GM12878 (cell line): Measurements from ENCODE around the gene PROC. TPM values are rescaled to one million over a fixed set of nuclear protein-coding genes. Genes with fewer than 3 reads are reported as not detected.

Source experiments
- ATAC-seq: fragments of 200-7000 bp; cut with Tn5 transposase; 3 replicates; pipeline ENCODE4 v1.9.1; 2020; ENCODE audit warnings: mild to moderate bottlenecking, moderate library complexity
- BruUV-seq: library from RNA; stranded (reverse); fragments of 400-500 nt; replicated peaks from 2 replicates; lab custom pipeline; 2021; lab: Mats Ljungman, UMichigan
- CTCF ChIA-PET: fragments of 300-600 bp; sonication (Branson Sonifier 250); formaldehyde crosslinking; extraction: SDS; loops from one replicate; lab custom pipeline; 2021; ENCODE audit warnings: inconsistent platforms; lab: Yijun Ruan, JAX
- POLR2A ChIA-PET: fragments of 350-600 bp; formaldehyde crosslinking; extraction: SDS; loops from one replicate; lab custom pipeline; 2021; ENCODE audit warnings: inconsistent platforms; lab: Charles Lee
- RAD21 ChIA-PET: fragments of 300-600 bp; sonication (Branson Sonifier 250); formaldehyde crosslinking; loops from one replicate; lab custom pipeline; 2023; ENCODE audit warnings: antibody characterized with exemption; ENCODE audit not compliant: unreplicated experiment; lab: Charles Lee
- SMC1A ChIA-PET: fragments of 300-600 bp; sonication (Branson Sonifier 250); formaldehyde crosslinking; loops from one replicate; lab custom pipeline; 2023; ENCODE audit not compliant: unreplicated experiment, uncharacterized antibody; lab: Charles Lee
- DNase-seq: peaks from one replicate; pipeline ENCODE4 v3.0.0-alpha.2; 2011; ENCODE audit warnings: low read depth, low spot score
- FAIRE-seq: peaks from 3 replicates; lab custom pipeline; 2011; peaks lifted over from hg19 to GRCh38; lab: Jason Lieb, UNC
- H2AFZ ChIP-seq: 2 replicates; pipeline ENCODE4 v1.6.0; 2011; ENCODE audit warnings: low read depth, low read length, control low read depth; ENCODE audit not compliant: control insufficient read depth
- H3K27ac ChIP-seq: 2 replicates; pipeline ENCODE4 v1.5.1; 2011; ENCODE audit warnings: control low read depth; ENCODE audit not compliant: control insufficient read depth, insufficient read depth
- H3K27me3 ChIP-seq, 2 experiments: replicated peaks in 1 of 2; 2 replicates each; pipeline versions ENCODE4 v1.6.0 to v1.6.1; 2011; ENCODE audit warnings: low read length in 1 of 2; ENCODE audit not compliant: control insufficient read depth in 2 of 2, insufficient read depth in 2 of 2
- H3K36me3 ChIP-seq, 2 experiments: 2 replicates each; pipeline ENCODE4 v1.5.1; 2011; ENCODE audit warnings: low read length in 1 of 2; ENCODE audit not compliant: control insufficient read depth in 2 of 2, insufficient read depth in 2 of 2
- H3K4me1 ChIP-seq: 2 replicates; pipeline ENCODE4 v1.6.1; 2011; ENCODE audit warnings: mild to moderate bottlenecking, low read length, moderate library complexity, mixed read lengths; ENCODE audit not compliant: control insufficient read depth, insufficient read depth
- H3K4me2 ChIP-seq: 2 replicates; pipeline ENCODE4 v1.6.0; 2011; ENCODE audit warnings: control low read depth; ENCODE audit not compliant: control insufficient read depth, insufficient read depth
- H3K4me3 ChIP-seq: fragments of 200-600 bp; sonication (generic); 2 replicates; pipeline ENCODE4 v1.5.1; 2016
- H3K79me2 ChIP-seq: 2 replicates; pipeline ENCODE4 v1.6.0; 2011; ENCODE audit warnings: low read length; ENCODE audit not compliant: control insufficient read depth, insufficient read depth
- H3K9ac ChIP-seq: 2 replicates; pipeline ENCODE4 v1.8.0; 2011; ENCODE audit warnings: low read length, control low read depth, mixed read lengths; ENCODE audit not compliant: control insufficient read depth, insufficient read depth
- H3K9me3 ChIP-seq: replicated peaks from 3 replicates; pipeline ENCODE4 v1.5.1; 2011; ENCODE audit warnings: mild to moderate bottlenecking, low read length; ENCODE audit not compliant: control insufficient read depth, insufficient read depth
- H4K20me1 ChIP-seq: 2 replicates; pipeline ENCODE4 v1.6.0; 2011; ENCODE audit not compliant: control insufficient read depth, insufficient read depth
- CHD1 ChIP-seq: IDR thresholded peaks from 2 replicates; pipeline ENCODE4 v1.6.1; 2012; ENCODE audit warnings: low read depth, low read length, improper control_type of control experiment
- E2F8 ChIP-seq: fragments of 450-650 bp; IDR thresholded peaks from 2 replicates; pipeline ENCODE4 v1.6.1; 2018; ENCODE audit warnings: mild to moderate bottlenecking, low read depth, moderate library complexity; ENCODE audit not compliant: partially characterized antibody
- NR2F1 ChIP-seq: fragments of 450-650 bp; conservative IDR thresholded peaks from 2 replicates; pipeline ENCODE4 v1.6.1; 2017; ENCODE audit warnings: mild to moderate bottlenecking
- POLR2AphosphoS2 ChIP-seq: IDR thresholded peaks from 2 replicates; pipeline ENCODE4 v1.6.1; 2011; ENCODE audit warnings: low read depth, mild to moderate bottlenecking, low read length, improper control_type of control experiment, moderate library complexity
- POLR2AphosphoS5 ChIP-seq: IDR thresholded peaks from 2 replicates; pipeline ENCODE4 v1.6.1; 2011; ENCODE audit warnings: mild to moderate bottlenecking, low read length, inconsistent platforms
- RAD51 ChIP-seq: fragments of 450-650 bp; IDR thresholded peaks from 2 replicates; pipeline ENCODE4 v1.6.1; 2016; ENCODE audit warnings: moderate library complexity, mild to moderate bottlenecking, inconsistent platforms
- SIX5 ChIP-seq: IDR thresholded peaks from 2 replicates; pipeline ENCODE4 v1.6.1; 2011; ENCODE audit warnings: mild to moderate bottlenecking, low read depth, low read length, moderate library complexity; ENCODE audit not compliant: severe bottlenecking
- WGBS: methylation state at CpG from one replicate; pipeline ENCODE4 v1.1.6; 2016; ENCODE audit warnings: low lambda C conversion rate; ENCODE audit not compliant: insufficient replicate concordance, insufficient coverage; ENCODE audit errors: missing lambda C conversion rate; 5-methylcytosine and 5-hydroxymethylcytosine counted together
- in situ Hi-C: fragments of 300-500 bp; cut with MboI; formaldehyde crosslinking; loops from 9 replicates; pipeline ENCODE4 v1.14.3; 2018; ENCODE audit warnings: mixed read lengths
- intact Hi-C: fragments of 100-400 bp; cut with micrococcal nuclease; formaldehyde crosslinking; loops from one replicate; pipeline ENCODE4 v1.14.2; 2022; ENCODE audit not compliant: unreplicated experiment
- polyA plus RNA-seq, 11 experiments: library from polyadenylated mRNA; depleted of rRNA in 4 of 11; unstranded in 6 of 11; stranded (reverse) in 5 of 11; fragments of >200 nt; fragmentation: Nextera tagmentation in 4 of 11; fragmentation: Illumina TruSeq in 1 of 11; extraction: Ambion mirVana in 4 of 11; extraction: Trizol in 1 of 11; gene quantifications; 1 replicate in 1 of 11; 2 replicates in 10 of 11; pipeline versions ENCODE4 v1.2.1 to v1.2.3, GENCODE V29; 2011 to 2016; ENCODE audit warnings: inconsistent platforms in 2 of 11, missing spikeins in 2 of 11, low read depth in 1 of 11
- total RNA-seq, 4 experiments: library from RNA; depleted of rRNA in 3 of 4; stranded (reverse); fragments of >200 nt in 3 of 4; fragmentation: Illumina TruSeq in 1 of 4; extraction: Trizol in 1 of 4; gene quantifications; 2 replicates each; pipeline versions ENCODE4 v1.2.1 to v1.2.3, GENCODE V29; 2013 to 2021
- TF ChIP-seq, protein P1 (sequence below): IDR thresholded peaks from 2 replicates; pipeline ENCODE4 v1.6.1; 2011; ENCODE audit warnings: low read depth, low read length, improper control_type of control experiment, borderline replicate concordance
- TF ChIP-seq, protein P2 (sequence below): fragments of 150-350 bp; IDR thresholded peaks from 2 replicates; pipeline ENCODE4 v1.6.1; 2016; ENCODE audit warnings: low read depth, low read length

Gene PROC
- total and polyA plus RNA-seq, 10 of the 15 experiments (the other 5 are each of a cell fraction or from before 2014, with no cell fraction given) = not detected

DNA sequence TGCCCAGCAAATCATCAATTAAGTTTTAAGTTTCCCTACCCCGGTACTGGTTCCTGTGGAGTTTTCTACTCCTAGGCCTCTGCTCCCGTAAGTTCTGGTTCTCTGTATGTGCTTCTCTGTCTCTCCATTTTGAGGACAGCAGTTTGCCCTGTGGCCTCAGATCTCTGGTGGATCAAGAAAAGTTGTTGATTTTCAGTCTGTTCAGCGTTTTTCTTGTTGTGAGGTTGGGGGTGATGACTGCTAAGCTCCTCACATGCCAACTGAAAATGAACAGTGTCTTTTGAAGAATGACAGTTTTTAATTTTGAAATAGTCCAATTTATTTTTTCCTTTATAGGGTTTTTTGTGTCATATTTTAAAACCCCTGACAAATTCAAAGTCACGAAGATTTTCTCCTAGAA is 31.7 kb downstream of the PROC start:
- CTCF ChIA-PET = interaction anchor here (1.3 kb wide), 1 partner anchor 13 kb away, joined by 4 read pairs; no protein-coding TSS in a partner anchor
- Histone ChIP-seq H3K27ac (no peak overlapping the region), H3K9me3 (no peaks in the 10 kb centered on the region), H3K36me3 (no peaks in the 10 kb centered on the region), H3K27me3 (no peaks in the 10 kb centered on the region), H4K20me1 (no peaks in the 10 kb centered on the region), H3K4me1 (no peaks in the 10 kb centered on the region), H3K79me2 (no peaks in the 10 kb centered on the region), H3K4me3 (no peak overlapping the region), H3K4me2 (no peak overlapping the region), H3K9ac (no peak overlapping the region), H2AFZ (no peak overlapping the region)
- POLR2A ChIA-PET = no interaction called here
- BruUV-seq = no TSS peak
- FAIRE-seq (no peak), DNase-seq (no peak), ATAC-seq (no peak)
- RAD21 ChIA-PET = no interaction called here
- SMC1A ChIA-PET = interaction anchor here (0.7 to 0.9 kb wide), 2 partner anchors 26 to 253 kb away, joined by 3 to 4 read pairs; no protein-coding TSS in a partner anchor
- WGBS = 86% methylated on average over 4 of the region's 4 CpGs
- in situ Hi-C loops = no loop called here
- TF ChIP-seq NR2F1 (no peak), POLR2AphosphoS5 (no peak), CHD1 (no peak), E2F8 (no peak), SIX5 (no peak), RAD51 (no peak), POLR2AphosphoS2 (no peak)
- TF ChIP-seq, protein P1, sequence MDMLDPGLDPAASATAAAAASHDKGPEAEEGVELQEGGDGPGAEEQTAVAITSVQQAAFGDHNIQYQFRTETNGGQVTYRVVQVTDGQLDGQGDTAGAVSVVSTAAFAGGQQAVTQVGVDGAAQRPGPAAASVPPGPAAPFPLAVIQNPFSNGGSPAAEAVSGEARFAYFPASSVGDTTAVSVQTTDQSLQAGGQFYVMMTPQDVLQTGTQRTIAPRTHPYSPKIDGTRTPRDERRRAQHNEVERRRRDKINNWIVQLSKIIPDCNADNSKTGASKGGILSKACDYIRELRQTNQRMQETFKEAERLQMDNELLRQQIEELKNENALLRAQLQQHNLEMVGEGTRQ = no peak
- TF ChIP-seq, protein P2, sequence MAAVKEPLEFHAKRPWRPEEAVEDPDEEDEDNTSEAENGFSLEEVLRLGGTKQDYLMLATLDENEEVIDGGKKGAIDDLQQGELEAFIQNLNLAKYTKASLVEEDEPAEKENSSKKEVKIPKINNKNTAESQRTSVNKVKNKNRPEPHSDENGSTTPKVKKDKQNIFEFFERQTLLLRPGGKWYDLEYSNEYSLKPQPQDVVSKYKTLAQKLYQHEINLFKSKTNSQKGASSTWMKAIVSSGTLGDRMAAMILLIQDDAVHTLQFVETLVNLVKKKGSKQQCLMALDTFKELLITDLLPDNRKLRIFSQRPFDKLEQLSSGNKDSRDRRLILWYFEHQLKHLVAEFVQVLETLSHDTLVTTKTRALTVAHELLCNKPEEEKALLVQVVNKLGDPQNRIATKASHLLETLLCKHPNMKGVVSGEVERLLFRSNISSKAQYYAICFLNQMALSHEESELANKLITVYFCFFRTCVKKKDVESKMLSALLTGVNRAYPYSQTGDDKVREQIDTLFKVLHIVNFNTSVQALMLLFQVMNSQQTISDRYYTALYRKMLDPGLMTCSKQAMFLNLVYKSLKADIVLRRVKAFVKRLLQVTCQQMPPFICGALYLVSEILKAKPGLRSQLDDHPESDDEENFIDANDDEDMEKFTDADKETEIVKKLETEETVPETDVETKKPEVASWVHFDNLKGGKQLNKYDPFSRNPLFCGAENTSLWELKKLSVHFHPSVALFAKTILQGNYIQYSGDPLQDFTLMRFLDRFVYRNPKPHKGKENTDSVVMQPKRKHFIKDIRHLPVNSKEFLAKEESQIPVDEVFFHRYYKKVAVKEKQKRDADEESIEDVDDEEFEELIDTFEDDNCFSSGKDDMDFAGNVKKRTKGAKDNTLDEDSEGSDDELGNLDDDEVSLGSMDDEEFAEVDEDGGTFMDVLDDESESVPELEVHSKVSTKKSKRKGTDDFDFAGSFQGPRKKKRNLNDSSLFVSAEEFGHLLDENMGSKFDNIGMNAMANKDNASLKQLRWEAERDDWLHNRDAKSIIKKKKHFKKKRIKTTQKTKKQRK = no peak
- intact Hi-C loops = loop anchor here (5.0 kb wide), 1 partner anchor 93 kb away; no protein-coding TSS in a partner anchor
